ENCODE data around the gene CA10.

Gene CA10

DNA sequence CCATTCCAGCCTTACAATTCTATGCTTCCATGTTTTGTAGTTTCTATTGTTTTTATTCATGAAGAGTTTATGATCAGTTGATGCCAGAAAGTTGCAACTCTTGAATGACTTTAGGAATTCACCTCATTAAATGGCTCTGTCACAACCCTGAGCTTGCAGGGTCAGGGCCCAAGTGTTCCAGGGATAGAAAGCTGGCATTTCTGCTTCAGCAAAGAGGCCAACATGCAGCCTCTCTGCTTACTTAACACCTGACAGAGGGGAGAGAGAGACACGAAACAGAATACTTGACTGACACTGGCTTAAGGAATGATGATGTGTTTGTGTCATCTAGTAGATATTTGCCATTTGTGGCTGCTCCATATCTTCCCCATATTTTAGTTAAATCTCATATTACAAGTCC lies 328.1 kb downstream of the CA10 start:
- TF ChIP-seq TAF1 (IDR thresholded peaks at IDR 0.05; ENCODE audit: borderline replicate concordance, insufficient read depth, low read length) (no peak), SIN3A (IDR thresholded peaks at IDR 0.05; ENCODE audit: borderline replicate concordance, insufficient read depth, low read length) (no peak), FOXP2 (optimal IDR thresholded peaks at IDR 0.05; ENCODE audit: borderline replicate concordance, extremely low read depth, extremely low read length, insufficient read depth) (no peak), POLR2AphosphoS5 (IDR thresholded peaks at IDR 0.05; ENCODE audit: low read depth, low read length) (no peak)
- TF ChIP-seq, protein P1, sequence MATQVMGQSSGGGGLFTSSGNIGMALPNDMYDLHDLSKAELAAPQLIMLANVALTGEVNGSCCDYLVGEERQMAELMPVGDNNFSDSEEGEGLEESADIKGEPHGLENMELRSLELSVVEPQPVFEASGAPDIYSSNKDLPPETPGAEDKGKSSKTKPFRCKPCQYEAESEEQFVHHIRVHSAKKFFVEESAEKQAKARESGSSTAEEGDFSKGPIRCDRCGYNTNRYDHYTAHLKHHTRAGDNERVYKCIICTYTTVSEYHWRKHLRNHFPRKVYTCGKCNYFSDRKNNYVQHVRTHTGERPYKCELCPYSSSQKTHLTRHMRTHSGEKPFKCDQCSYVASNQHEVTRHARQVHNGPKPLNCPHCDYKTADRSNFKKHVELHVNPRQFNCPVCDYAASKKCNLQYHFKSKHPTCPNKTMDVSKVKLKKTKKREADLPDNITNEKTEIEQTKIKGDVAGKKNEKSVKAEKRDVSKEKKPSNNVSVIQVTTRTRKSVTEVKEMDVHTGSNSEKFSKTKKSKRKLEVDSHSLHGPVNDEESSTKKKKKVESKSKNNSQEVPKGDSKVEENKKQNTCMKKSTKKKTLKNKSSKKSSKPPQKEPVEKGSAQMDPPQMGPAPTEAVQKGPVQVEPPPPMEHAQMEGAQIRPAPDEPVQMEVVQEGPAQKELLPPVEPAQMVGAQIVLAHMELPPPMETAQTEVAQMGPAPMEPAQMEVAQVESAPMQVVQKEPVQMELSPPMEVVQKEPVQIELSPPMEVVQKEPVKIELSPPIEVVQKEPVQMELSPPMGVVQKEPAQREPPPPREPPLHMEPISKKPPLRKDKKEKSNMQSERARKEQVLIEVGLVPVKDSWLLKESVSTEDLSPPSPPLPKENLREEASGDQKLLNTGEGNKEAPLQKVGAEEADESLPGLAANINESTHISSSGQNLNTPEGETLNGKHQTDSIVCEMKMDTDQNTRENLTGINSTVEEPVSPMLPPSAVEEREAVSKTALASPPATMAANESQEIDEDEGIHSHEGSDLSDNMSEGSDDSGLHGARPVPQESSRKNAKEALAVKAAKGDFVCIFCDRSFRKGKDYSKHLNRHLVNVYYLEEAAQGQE (IDR thresholded peaks at IDR 0.05; ENCODE audit: insufficient read depth in 1 of 2, low read depth in 2 of 2, low read length in 2 of 2), result no peak

DNA sequence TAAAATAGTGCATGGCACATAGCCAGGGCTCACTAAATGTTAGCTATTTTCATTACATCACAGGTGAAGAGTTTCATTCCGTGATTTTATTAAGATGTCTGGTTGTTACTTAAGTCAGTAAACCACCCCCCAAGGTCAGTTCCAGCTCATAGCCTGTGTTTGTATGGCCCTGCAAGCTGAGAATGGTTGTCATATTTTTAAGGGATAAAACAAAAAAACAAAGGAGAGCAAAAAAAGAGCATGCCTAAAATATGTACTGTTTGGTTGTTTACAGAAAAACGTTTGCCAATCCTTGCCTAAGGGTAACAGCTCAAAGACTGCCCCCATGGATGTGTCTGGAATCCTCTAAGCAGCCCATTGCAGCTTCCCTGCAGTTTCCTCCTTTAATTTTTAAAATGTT lies 329.6 kb downstream of the CA10 start:
- no peak for TF ChIP-seq TAF1 (IDR thresholded peaks at IDR 0.05; ENCODE audit: borderline replicate concordance, insufficient read depth, low read length)
- TF ChIP-seq POLR2AphosphoS5 (IDR thresholded peaks at IDR 0.05; ENCODE audit: low read depth, low read length), result no peak
- no peak for TF ChIP-seq FOXP2 (optimal IDR thresholded peaks at IDR 0.05; ENCODE audit: borderline replicate concordance, extremely low read depth, extremely low read length, insufficient read depth)
- no peak for TF ChIP-seq SIN3A (IDR thresholded peaks at IDR 0.05; ENCODE audit: borderline replicate concordance, insufficient read depth, low read length)
- TF ChIP-seq, protein P1 (IDR thresholded peaks at IDR 0.05; ENCODE audit: insufficient read depth in 1 of 2, low read depth in 2 of 2, low read length in 2 of 2), result no peak

DNA sequence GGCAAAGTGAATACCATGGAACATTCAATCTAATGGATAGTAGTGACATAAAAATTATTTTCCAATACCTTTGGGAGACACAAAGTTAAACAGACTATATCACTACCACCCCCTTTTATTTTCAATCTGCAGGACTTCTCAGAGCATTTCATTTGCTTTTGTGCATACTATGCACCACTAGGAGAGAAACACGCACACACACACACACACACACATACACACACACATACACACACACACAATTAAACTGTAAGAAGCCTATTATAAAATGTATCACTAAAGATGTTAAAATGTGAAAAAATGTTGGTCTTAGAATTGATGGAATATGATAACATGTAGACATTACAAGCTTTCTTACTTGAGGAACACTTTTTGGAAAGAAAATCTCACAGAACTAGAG lies 331.4 kb downstream of the CA10 start:
- TF ChIP-seq SIN3A (IDR thresholded peaks at IDR 0.05; ENCODE audit: borderline replicate concordance, insufficient read depth, low read length), result no peak
- no peak for TF ChIP-seq POLR2AphosphoS5 (IDR thresholded peaks at IDR 0.05; ENCODE audit: low read depth, low read length)
- TF ChIP-seq FOXP2 (optimal IDR thresholded peaks at IDR 0.05; ENCODE audit: borderline replicate concordance, extremely low read depth, extremely low read length, insufficient read depth), result no peak
- no peak for TF ChIP-seq TAF1 (IDR thresholded peaks at IDR 0.05; ENCODE audit: borderline replicate concordance, insufficient read depth, low read length)
- TF ChIP-seq, protein P1 (IDR thresholded peaks at IDR 0.05; ENCODE audit: insufficient read depth in 1 of 2, low read depth in 2 of 2, low read length in 2 of 2), result no peak

DNA sequence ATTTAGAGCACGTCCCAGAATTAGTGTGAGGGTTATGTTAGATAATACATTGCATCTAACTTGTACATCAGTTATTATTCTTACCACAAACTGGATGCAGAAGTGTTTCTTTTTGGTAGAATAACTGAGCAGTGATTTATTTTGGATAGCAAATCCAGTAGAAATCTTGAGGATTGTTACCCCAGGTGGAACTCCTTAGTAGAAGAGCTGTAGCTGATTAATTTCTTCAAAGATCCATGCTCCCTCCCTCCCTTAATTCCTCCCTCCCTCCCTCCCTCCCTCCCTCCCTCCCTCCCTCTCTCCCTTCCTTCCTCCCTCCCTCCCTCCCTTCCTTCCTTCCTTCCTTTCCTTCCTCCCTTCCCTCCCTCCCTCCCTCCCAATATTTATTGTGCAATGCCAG lies 337.7 kb downstream of the CA10 start:
- TF ChIP-seq POLR2AphosphoS5 (IDR thresholded peaks at IDR 0.05; ENCODE audit: low read depth, low read length), result no peak
- no peak for TF ChIP-seq SIN3A (IDR thresholded peaks at IDR 0.05; ENCODE audit: borderline replicate concordance, insufficient read depth, low read length)
- TF ChIP-seq, protein P1 (IDR thresholded peaks at IDR 0.05; ENCODE audit: insufficient read depth in 1 of 2, low read depth in 2 of 2, low read length in 2 of 2), result no peak
- no peak for TF ChIP-seq FOXP2 (optimal IDR thresholded peaks at IDR 0.05; ENCODE audit: borderline replicate concordance, extremely low read depth, extremely low read length, insufficient read depth)
- TF ChIP-seq TAF1 (IDR thresholded peaks at IDR 0.05; ENCODE audit: borderline replicate concordance, insufficient read depth, low read length), result no peak

DNA sequence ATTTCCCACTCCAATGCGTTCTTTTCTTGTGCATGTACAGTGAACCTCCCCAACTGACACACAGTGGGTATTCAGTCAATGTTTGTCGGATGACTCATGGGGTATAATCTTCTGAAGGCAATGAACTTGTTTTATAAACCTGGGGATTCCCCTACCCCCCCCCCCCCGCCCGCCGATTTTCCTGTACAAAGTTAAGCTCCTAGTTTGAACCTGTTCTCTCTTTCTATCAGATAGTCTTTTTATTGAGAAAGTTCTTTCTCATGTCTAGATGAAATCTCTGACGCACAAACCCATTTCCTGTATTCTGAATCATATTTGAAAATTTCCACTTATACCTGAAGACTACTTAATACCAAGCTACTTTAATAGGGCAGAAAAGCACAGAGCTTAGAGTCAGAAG lies 338.3 kb downstream of the CA10 start:
- TF ChIP-seq FOXP2 (optimal IDR thresholded peaks at IDR 0.05; ENCODE audit: borderline replicate concordance, extremely low read depth, extremely low read length, insufficient read depth) (no peak), SIN3A (IDR thresholded peaks at IDR 0.05; ENCODE audit: borderline replicate concordance, insufficient read depth, low read length) (no peak), POLR2AphosphoS5 (IDR thresholded peaks at IDR 0.05; ENCODE audit: low read depth, low read length) (no peak), TAF1 (IDR thresholded peaks at IDR 0.05; ENCODE audit: borderline replicate concordance, insufficient read depth, low read length) (no peak)
- TF ChIP-seq, protein P1 (IDR thresholded peaks at IDR 0.05; ENCODE audit: insufficient read depth in 1 of 2, low read depth in 2 of 2, low read length in 2 of 2), result no peak

All from PFSK-1 (cell line).